GM18868 (cell line): ENCODE measurements around the gene PCDHGB2.
A peak's percentile ranks its signal among the peaks of the same experiment; 100 is the strongest.
"Not testable (repeated sequence)": the region's sequence is repeated elsewhere in the genome, so short reads cannot be mapped to it uniquely, and the experiment has no call there.

Experiments used
- ATAC-seq: cut with Tn5 transposase; IDR thresholded peaks from one replicate; pipeline ENCODE4 v1.9.1; 2021; ENCODE audit warnings: mild to moderate bottlenecking, moderate library complexity; ENCODE audit not compliant: unreplicated experiment

The PCDHGB2 gene

GRCh38 chr5:141359790-141360426 is at the start of gene PCDHGB2:
Gene PCDHGB2 (plus strand): TSS chr5:141359994. CDS start chr5:141360136, 142 bp downstream.
- ATAC-seq, result peak; percentile 79

GRCh38 chr5:141313711-141314110 is 46.1 kb upstream of the PCDHGB2 start:
- peak; percentile 69 for ATAC-seq

- not testable (repeated sequence) for ATAC-seq
Measured at GRCh38 chr5:141316963-141317362, 42.8 kb upstream of the PCDHGB2 start.

GRCh38 chr5:141319202-141319601 is 40.6 kb upstream of the PCDHGB2 start:
- ATAC-seq, result no peak

GRCh38 chr5:141319699-141320098 is 40.1 kb upstream of the PCDHGB2 start:
- no peak for ATAC-seq

- peak; percentile 86 for ATAC-seq
Measured at GRCh38 chr5:141320225-141321169, 39.3 kb upstream of the PCDHGB2 start, which contains the start of gene TAF7. Gene TAF7 (minus strand): TSS chr5:141320784. CDS start chr5:141320044, 740 bp downstream.

GRCh38 chr5:141322261-141322660 is 37.5 kb upstream of the PCDHGB2 start:
- ATAC-seq, result peak; percentile 27

GRCh38 chr5:141326088-141326854 is 33.5 kb upstream of the PCDHGB2 start:
- peak; percentile 74 for ATAC-seq

GRCh38 chr5:141328231-141328630 is 31.6 kb upstream of the PCDHGB2 start:
- ATAC-seq, result no peak

GRCh38 chr5:141330299-141331080 is 29.3 kb upstream of the PCDHGB2 start, which contains the start of gene PCDHGA1:
Gene PCDHGA1 (plus strand): TSS chr5:141330514.
- peak; percentile 73 for ATAC-seq

- ATAC-seq, result not testable (repeated sequence)
Measured at GRCh38 chr5:141332571-141332970, 27.2 kb upstream of the PCDHGB2 start.

- peak; percentile 94 for ATAC-seq
Measured at GRCh38 chr5:141338538-141339306, 21.1 kb upstream of the PCDHGB2 start, which contains the start of gene PCDHGA2. Gene PCDHGA2 (plus strand): TSS chr5:141338760.

GRCh38 chr5:141340781-141341354 is 18.9 kb upstream of the PCDHGB2 start:
- ATAC-seq, result not testable (repeated sequence)

- no peak for ATAC-seq
Measured at GRCh38 chr5:141342773-141343172, 17.0 kb upstream of the PCDHGB2 start.

GRCh38 chr5:141343242-141343952 is 16.4 kb upstream of the PCDHGB2 start, which contains the start of gene PCDHGA3:
Gene PCDHGA3 (plus strand): TSS chr5:141343829. CDS start chr5:141344034, 205 bp downstream.
- ATAC-seq, result peak; percentile 79

- ATAC-seq, result peak; percentile 67
Measured at GRCh38 chr5:141343953-141344463, 15.8 kb upstream of the PCDHGB2 start.

GRCh38 chr5:141345327-141345726 is 14.5 kb upstream of the PCDHGB2 start:
- ATAC-seq, result no peak

GRCh38 chr5:141346017-141346416 is 13.8 kb upstream of the PCDHGB2 start:
- not testable (repeated sequence) for ATAC-seq
